ENCODE data around the gene ANO8. TPM values are rescaled to one million over a fixed set of nuclear protein-coding genes. Genes with fewer than 3 reads are reported as not detected.

Gene ANO8
- total and polyA plus RNA-seq, 2 experiments from 2014 or later: 1.1 to 7.3 TPM

- no peaks in the 10 kb centered on the region for H4K20me1 ChIP-seq (ENCODE audit: insufficient read depth, poor library complexity, severe bottlenecking)
- 87% methylated on average over 11 of the region's 11 CpGs for WGBS (ENCODE audit: low lambda C conversion rate, missing lambda C conversion rate)
- H3K36me3 ChIP-seq (replicated peaks; ENCODE audit: insufficient read depth, low read depth): no peaks in the 10 kb centered on the region
- no peaks in the 10 kb centered on the region for H3K4me1 ChIP-seq (ENCODE audit: insufficient read depth)
- no peak overlapping the region for H3K4me2 ChIP-seq
- H3K9me3 ChIP-seq (ENCODE audit: low read depth): no peaks in the 10 kb centered on the region
- H3K27ac ChIP-seq: no peak overlapping the region
- DNase-seq (ENCODE audit: low spot score): no peak
- H3K4me3 ChIP-seq: no peak overlapping the region
- H3K9me2 ChIP-seq (replicated peaks; ENCODE audit: insufficient read depth): no peaks in the 10 kb centered on the region
- TF ChIP-seq EZH2phosphoT487 (IDR thresholded peaks at IDR 0.05; ENCODE audit: low read depth, severe bottlenecking, unreplicated experiment): no peak
- no peak for TF ChIP-seq CTCF (IDR thresholded peaks at IDR 0.05; ENCODE audit: poor library complexity)
- no peak for TF ChIP-seq EZH2 (IDR thresholded peaks at IDR 0.05; ENCODE audit: borderline replicate concordance)
- no peaks in the 10 kb centered on the region for H3K79me2 ChIP-seq
- no peak overlapping the region for H2AFZ ChIP-seq
- H3K27me3 ChIP-seq: no peaks in the 10 kb centered on the region
Measured at GRCh38 chr19:17320435-17320834, 14.2 kb downstream of the ANO8 start.

- Histone ChIP-seq H3K4me2 (no peak overlapping the region), H3K36me3 (replicated peaks; ENCODE audit: insufficient read depth, low read depth) (no peaks in the 10 kb centered on the region), H3K79me2 (no peaks in the 10 kb centered on the region), H3K27ac (no peak overlapping the region), H3K9me3 (ENCODE audit: low read depth) (no peaks in the 10 kb centered on the region), H3K9me2 (replicated peaks; ENCODE audit: insufficient read depth) (no peaks in the 10 kb centered on the region), H2AFZ (no peak overlapping the region), H3K4me3 (no peak overlapping the region), H4K20me1 (ENCODE audit: insufficient read depth, poor library complexity, severe bottlenecking) (no peaks in the 10 kb centered on the region), H3K4me1 (ENCODE audit: insufficient read depth) (no peaks in the 10 kb centered on the region), H3K27me3 (no peaks in the 10 kb centered on the region)
- DNase-seq (ENCODE audit: low spot score): no peak
- WGBS (ENCODE audit: low lambda C conversion rate, missing lambda C conversion rate): 92% methylated on average over 22 of the region's 40 CpGs
- TF ChIP-seq CTCF (IDR thresholded peaks at IDR 0.05; ENCODE audit: poor library complexity) (no peak), EZH2 (IDR thresholded peaks at IDR 0.05; ENCODE audit: borderline replicate concordance) (no peak), EZH2phosphoT487 (IDR thresholded peaks at IDR 0.05; ENCODE audit: low read depth, severe bottlenecking, unreplicated experiment) (no peak)
Measured at GRCh38 chr19:17319473-17320238, 15.0 kb downstream of the ANO8 start.

- Histone ChIP-seq H2AFZ (no peak overlapping the region), H3K27me3 (no peaks in the 10 kb centered on the region), H3K4me2 (no peak overlapping the region), H3K4me3 (no peak overlapping the region), H3K36me3 (replicated peaks; ENCODE audit: insufficient read depth, low read depth) (no peaks in the 10 kb centered on the region), H4K20me1 (ENCODE audit: insufficient read depth, poor library complexity, severe bottlenecking) (no peaks in the 10 kb centered on the region), H3K27ac (no peak overlapping the region), H3K79me2 (no peaks in the 10 kb centered on the region), H3K9me3 (ENCODE audit: low read depth) (no peaks in the 10 kb centered on the region), H3K4me1 (ENCODE audit: insufficient read depth) (no peaks in the 10 kb centered on the region), H3K9me2 (replicated peaks; ENCODE audit: insufficient read depth) (no peaks in the 10 kb centered on the region)
- 89% methylated on average over 6 of the region's 6 CpGs for WGBS (ENCODE audit: low lambda C conversion rate, missing lambda C conversion rate)
- no peak for TF ChIP-seq EZH2phosphoT487 (IDR thresholded peaks at IDR 0.05; ENCODE audit: low read depth, severe bottlenecking, unreplicated experiment)
- no peak for TF ChIP-seq CTCF (IDR thresholded peaks at IDR 0.05; ENCODE audit: poor library complexity)
- TF ChIP-seq EZH2 (IDR thresholded peaks at IDR 0.05; ENCODE audit: borderline replicate concordance): no peak
- DNase-seq (ENCODE audit: low spot score): no peak
Measured at GRCh38 chr19:17318966-17319365, 15.7 kb downstream of the ANO8 start.
